Neuron (in vitro differentiated cells): ENCODE measurements around the gene ZNF646.

Experiments used
- H2AFZ ChIP-seq: one replicate; pipeline ENCODE4 v1.6.1; 2013; ENCODE audit warnings: low read depth, mild to moderate bottlenecking, inconsistent platforms, low read length, moderate library complexity
- H3K27me3 ChIP-seq: one replicate; pipeline ENCODE4 v1.6.1; 2013; ENCODE audit warnings: low read length; ENCODE audit not compliant: insufficient read depth
- H3K36me3 ChIP-seq: one replicate; pipeline ENCODE4 v1.6.1; 2013; ENCODE audit warnings: low read length; ENCODE audit not compliant: insufficient read depth
- H3K4me1 ChIP-seq: one replicate; pipeline ENCODE4 v1.6.1; 2013; ENCODE audit warnings: low read length; ENCODE audit not compliant: insufficient read depth
- H3K4me3 ChIP-seq: 2 replicates; pipeline ENCODE4 v1.5.1; 2013; ENCODE audit warnings: mild to moderate bottlenecking, low read length, moderate library complexity
- H3K9me3 ChIP-seq: one replicate; pipeline ENCODE4 v1.6.1; 2013; ENCODE audit warnings: low read length

The ZNF646 gene

GRCh38 chr16:31111881-31112466 is 37.8 kb downstream of the ZNF646 start:
- Histone ChIP-seq H2AFZ (no peak overlapping the region), H3K36me3 (peaks cover 33% of the 10 kb centered on the region), H3K4me3 (no peak overlapping the region), H3K27me3 (no peaks in the 10 kb centered on the region), H3K9me3 (no peaks in the 10 kb centered on the region), H3K4me1 (peaks cover 2% of the 10 kb centered on the region)

- Histone ChIP-seq H3K9me3 (no peaks in the 10 kb centered on the region), H3K4me1 (peaks cover 2% of the 10 kb centered on the region), H2AFZ (no peak overlapping the region), H3K4me3 (no peak overlapping the region), H3K27me3 (no peaks in the 10 kb centered on the region), H3K36me3 (peaks cover 33% of the 10 kb centered on the region)
These were observed 38.5 kb downstream of the ZNF646 start for GRCh38 chr16:31112711-31113110.

GRCh38 chr16:31113121-31114120 is 39.2 kb downstream of the ZNF646 start:
- Histone ChIP-seq H3K4me3 (no peak overlapping the region), H3K4me1 (peaks cover 7% of the 10 kb centered on the region), H3K27me3 (no peaks in the 10 kb centered on the region), H3K36me3 (peaks cover 33% of the 10 kb centered on the region), H2AFZ (no peak overlapping the region), H3K9me3 (no peaks in the 10 kb centered on the region)

- no peaks in the 10 kb centered on the region for H3K27me3 ChIP-seq
- H3K4me1 ChIP-seq: peaks cover 7% of the 10 kb centered on the region
- H3K36me3 ChIP-seq: peaks cover 34% of the 10 kb centered on the region
- H3K4me3 ChIP-seq: no peak overlapping the region
- H2AFZ ChIP-seq: no peak overlapping the region
- no peaks in the 10 kb centered on the region for H3K9me3 ChIP-seq
These were observed 40.2 kb downstream of the ZNF646 start for GRCh38 chr16:31114468-31114867.

GRCh38 chr16:31117384-31118222 is 43.4 kb downstream of the ZNF646 start, which contains the start of gene KAT8:
TSS of gene KAT8 (plus strand) at chr16:31117664. CDS start at chr16:31117682, 18 bp downstream.
- peak within 1 kb of the TSS; percentile 60 for H3K4me3 ChIP-seq
- H3K36me3 ChIP-seq: peaks cover 35% of the 10 kb centered on the region
- H2AFZ ChIP-seq: no peak within 1 kb of the TSS
- peaks cover 7% of the 10 kb centered on the region for H3K4me1 ChIP-seq
- H3K27me3 ChIP-seq: no peaks in the 10 kb centered on the region
- no peaks in the 10 kb centered on the region for H3K9me3 ChIP-seq

GRCh38 chr16:31118223-31119155 is 44.3 kb downstream of the ZNF646 start:
- peaks cover 32% of the 10 kb centered on the region for H3K36me3 ChIP-seq
- H3K4me3 ChIP-seq: peak overlapping the region; percentile 60
- peaks cover 7% of the 10 kb centered on the region for H3K4me1 ChIP-seq
- H2AFZ ChIP-seq: no peak overlapping the region
- H3K9me3 ChIP-seq: no peaks in the 10 kb centered on the region
- no peaks in the 10 kb centered on the region for H3K27me3 ChIP-seq

- Histone ChIP-seq H3K9me3 (no peaks in the 10 kb centered on the region), H3K4me1 (peaks cover 7% of the 10 kb centered on the region), H3K4me3 (no peak overlapping the region), H2AFZ (no peak overlapping the region), H3K36me3 (peaks cover 42% of the 10 kb centered on the region), H3K27me3 (no peaks in the 10 kb centered on the region)
These were observed 45.9 kb downstream of the ZNF646 start for GRCh38 chr16:31120129-31120528.

GRCh38 chr16:31125844-31126243 is 51.6 kb downstream of the ZNF646 start:
- no peak overlapping the region for H3K4me3 ChIP-seq
- H3K9me3 ChIP-seq: no peaks in the 10 kb centered on the region
- H3K36me3 ChIP-seq: peaks cover 51% of the 10 kb centered on the region
- no peaks in the 10 kb centered on the region for H3K4me1 ChIP-seq
- H2AFZ ChIP-seq: no peak overlapping the region
- no peaks in the 10 kb centered on the region for H3K27me3 ChIP-seq

GRCh38 chr16:31127182-31127581 is 53.0 kb downstream of the ZNF646 start:
- Histone ChIP-seq H3K36me3 (peaks cover 49% of the 10 kb centered on the region), H3K9me3 (no peaks in the 10 kb centered on the region), H3K4me1 (no peaks in the 10 kb centered on the region), H3K4me3 (no peak overlapping the region), H2AFZ (no peak overlapping the region), H3K27me3 (no peaks in the 10 kb centered on the region)

- peaks cover 45% of the 10 kb centered on the region for H3K36me3 ChIP-seq
- H2AFZ ChIP-seq: no peak overlapping the region
- no peaks in the 10 kb centered on the region for H3K9me3 ChIP-seq
- no peaks in the 10 kb centered on the region for H3K27me3 ChIP-seq
- H3K4me3 ChIP-seq: no peak overlapping the region
- H3K4me1 ChIP-seq: peaks cover 4% of the 10 kb centered on the region
These were observed 54.7 kb downstream of the ZNF646 start for GRCh38 chr16:31128711-31129567.

- Histone ChIP-seq H3K9me3 (no peaks in the 10 kb centered on the region), H3K36me3 (peaks cover 42% of the 10 kb centered on the region), H3K4me3 (no peak overlapping the region), H3K27me3 (no peaks in the 10 kb centered on the region), H2AFZ (no peak overlapping the region), H3K4me1 (peaks cover 8% of the 10 kb centered on the region)
These were observed 55.5 kb downstream of the ZNF646 start for GRCh38 chr16:31129568-31130335.
